ENCODE measurements around the gene ERGIC3. TPM values are rescaled to one million over a fixed set of nuclear protein-coding genes. Genes with fewer than 3 reads are reported as not detected.

Gene ERGIC3
- total RNA-seq, 1 experiment from 2014 or later: 265 TPM

- H3K9me3 ChIP-seq (ENCODE audit: control insufficient read depth, insufficient read depth, low read depth, low read length): no peaks in the 10 kb centered on the region
- intact Hi-C loops (cut with micrococcal nuclease; ENCODE audit: unreplicated experiment): no loop called here
- CTCF ChIA-PET: no interaction called here
- H3K27me3 ChIP-seq (ENCODE audit: control insufficient read depth, insufficient read depth, low read length): no peaks in the 10 kb centered on the region
- no peak overlapping the region for H3K27ac ChIP-seq (ENCODE audit: low read length)
- TF ChIP-seq TCF7L2 (IDR thresholded peaks at IDR 0.05; ENCODE audit: low read depth, low read length): no peak
- no peak for TF ChIP-seq SIN3A (IDR thresholded peaks at IDR 0.05; ENCODE audit: borderline replicate concordance, insufficient read depth, low read depth, low read length)
- no peak for TF ChIP-seq REST (IDR thresholded peaks at IDR 0.05; ENCODE audit: insufficient read depth in 1 of 2, low read depth in 2 of 2, low read length in 1 of 2)
- TF ChIP-seq POLR2AphosphoS5 (IDR thresholded peaks at IDR 0.05; ENCODE audit: low read depth, low read length): no peak
- TF ChIP-seq CTCF (IDR thresholded peaks at IDR 0.05): no peak
- H3K4me3 ChIP-seq (ENCODE audit: low read depth in 2 of 2, low read length in 2 of 2): no peak overlapping the region
- no peaks in the 10 kb centered on the region; the same call in none of the 2 replicates for H3K4me1 ChIP-seq (ENCODE audit: control insufficient read depth, insufficient read depth, low read length)
- POLR2A ChIA-PET: no interaction called here
- no peaks in the 10 kb centered on the region for H3K36me3 ChIP-seq (ENCODE audit: control insufficient read depth, insufficient read depth, low read length)
- in situ Hi-C loops (cut with HindIII; ENCODE audit: low pct_unique_long_range_greater_than_20kb, low sequenced_read_pairs): no loop called here
- DNase-seq (ENCODE audit: low read depth, low spot score): no peak
- no peak for ATAC-seq
- BruUV-seq (replicated peaks): no TSS peak
Measured at GRCh38 chr20:35564905-35565304, 23.0 kb downstream of the ERGIC3 start.

- in situ Hi-C loops (cut with HindIII; ENCODE audit: low pct_unique_long_range_greater_than_20kb, low sequenced_read_pairs): no loop called here
- no peak for DNase-seq (ENCODE audit: low read depth, low spot score)
- CTCF ChIA-PET: interaction anchor here (0.6 to 1.1 kb wide), 3 partner anchors 44 to 51 kb away, joined by 5 to 10 read pairs (median 6); partner anchors contain the start of gene SPAG4
Measured at GRCh38 chr20:35568645-35569044, 26.8 kb downstream of the ERGIC3 start.

More at GRCh38 chr20:35568645-35569044, 26.8 kb downstream of the ERGIC3 start:
- no peaks in the 10 kb centered on the region for H3K4me1 ChIP-seq (ENCODE audit: control insufficient read depth, insufficient read depth, low read length)
- no peak overlapping the region for H3K4me3 ChIP-seq (ENCODE audit: low read depth in 2 of 2, low read length in 2 of 2)
- POLR2A ChIA-PET: no interaction called here
- H3K36me3 ChIP-seq (ENCODE audit: control insufficient read depth, insufficient read depth, low read length): no peaks in the 10 kb centered on the region
- no TSS peak for BruUV-seq (replicated peaks)
- intact Hi-C loops (cut with micrococcal nuclease; ENCODE audit: unreplicated experiment): no loop called here
- H3K27me3 ChIP-seq (ENCODE audit: control insufficient read depth, insufficient read depth, low read length): no peaks in the 10 kb centered on the region
- H3K27ac ChIP-seq (ENCODE audit: low read length): no peak overlapping the region
- TF ChIP-seq CTCF (IDR thresholded peaks at IDR 0.05) (no peak), TCF7L2 (IDR thresholded peaks at IDR 0.05; ENCODE audit: low read depth, low read length) (no peak), SIN3A (IDR thresholded peaks at IDR 0.05; ENCODE audit: borderline replicate concordance, insufficient read depth, low read depth, low read length) (no peak), POLR2AphosphoS5 (IDR thresholded peaks at IDR 0.05; ENCODE audit: low read depth, low read length) (no peak), REST (IDR thresholded peaks at IDR 0.05; ENCODE audit: insufficient read depth in 1 of 2, low read depth in 2 of 2, low read length in 1 of 2) (no peak)
- no peaks in the 10 kb centered on the region for H3K9me3 ChIP-seq (ENCODE audit: control insufficient read depth, insufficient read depth, low read depth, low read length)
- ATAC-seq: peak; percentile 82

Data from Panc1 (cell line).